Endothelial cell of umbilical vein (primary cell): ENCODE measurements around the gene KLC4. TPM values are rescaled to one million over a fixed set of nuclear protein-coding genes. Genes with fewer than 3 reads are reported as not detected.

ENCODE experiments used
- BruUV-seq: library from RNA; stranded (reverse); fragments of 400-500 nt; replicated peaks from 2 replicates; lab custom pipeline; 2021; lab: Mats Ljungman, UMichigan
- CTCF ChIA-PET: fragments of 300-600, 350-600 bp; sonication (Branson Sonifier 250); formaldehyde crosslinking; loops from one replicate; lab custom pipeline; 2021; ENCODE audit warnings: antibody characterized with exemption, inconsistent platforms; lab: Charles Lee
- POLR2A ChIA-PET: fragments of 300-600, 350-600 bp; sonication (Branson Sonifier 250); formaldehyde crosslinking; loops from one replicate; lab custom pipeline; 2021; ENCODE audit warnings: antibody characterized with exemption, inconsistent platforms; lab: Charles Lee
- DNase-seq: peaks from one replicate; pipeline ENCODE4 v3.0.0-alpha.2; 2011; ENCODE audit warnings: low read depth, low spot score
- FAIRE-seq: peaks from 2 replicates; lab custom pipeline; 2011; peaks lifted over from hg19 to GRCh38; lab: Jason Lieb, UNC
- H2AFZ ChIP-seq: 2 replicates; pipeline ENCODE4 v1.6.0; 2012; ENCODE audit warnings: low read depth, low read length, control low read depth, inconsistent platforms
- H3K27ac ChIP-seq: 2 replicates; pipeline ENCODE4 v1.5.1; 2011; ENCODE audit warnings: low read depth, mild to moderate bottlenecking, control low read depth, low read length, moderate library complexity; ENCODE audit not compliant: insufficient read depth
- H3K27me3 ChIP-seq, 2 experiments: 2 replicates each; pipeline versions ENCODE4 v1.6.0 to v1.6.1; 2011; ENCODE audit warnings: low read length in 2 of 2, mixed read lengths in 1 of 2; ENCODE audit not compliant: control insufficient read depth in 2 of 2, insufficient read depth in 2 of 2
- H3K36me3 ChIP-seq, 2 experiments: 2 replicates in 1 of 2; 3 replicates in 1 of 2; pipeline ENCODE4 v1.5.1; 2011; ENCODE audit warnings: low read length in 2 of 2, mild to moderate bottlenecking in 1 of 2, moderate library complexity in 1 of 2; ENCODE audit not compliant: control insufficient read depth in 2 of 2, insufficient read depth in 2 of 2; ENCODE audit errors: extremely low read depth in 1 of 2
- H3K4me1 ChIP-seq: 3 replicates; pipeline ENCODE4 v1.5.1; 2011; ENCODE audit warnings: mild to moderate bottlenecking, low read length; ENCODE audit not compliant: control insufficient read depth, insufficient read depth; ENCODE audit errors: extremely low read depth
- H3K4me2 ChIP-seq: 2 replicates; pipeline ENCODE4 v1.6.1; 2011; ENCODE audit warnings: low read length, control low read depth, mixed read lengths; ENCODE audit not compliant: insufficient read depth
- H3K4me3 ChIP-seq, 3 experiments: fragments of 200-600 bp in 1 of 3; sonication (generic), shearing (Covaris generic) in 1 of 3; replicated peaks in 1 of 3; 2 replicates each; pipeline ENCODE4 v1.5.1; 2011 to 2016; ENCODE audit warnings: control low read depth in 3 of 3, low read length in 3 of 3, mild to moderate bottlenecking in 2 of 3, inconsistent platforms in 1 of 3, low read depth in 1 of 3, moderate library complexity in 1 of 3; ENCODE audit not compliant: insufficient read depth in 1 of 3
- H3K79me2 ChIP-seq: 2 replicates; pipeline ENCODE4 v1.6.0; 2012; ENCODE audit warnings: low read length, inconsistent platforms; ENCODE audit not compliant: control insufficient read depth, insufficient read depth
- H3K9ac ChIP-seq: replicated peaks from 2 replicates; pipeline ENCODE3; 2011; ENCODE audit warnings: low read length, control low read depth; ENCODE audit not compliant: insufficient read depth; ENCODE audit errors: extremely low read depth
- H3K9me1 ChIP-seq: replicated peaks from 3 replicates; pipeline ENCODE4 v1.6.0; 2011; ENCODE audit warnings: mild to moderate bottlenecking, low read length; ENCODE audit not compliant: control insufficient read depth, insufficient read depth; ENCODE audit errors: extremely low read depth
- H3K9me3 ChIP-seq: replicated peaks from 2 replicates; pipeline ENCODE4 v1.5.1; 2012; ENCODE audit warnings: low read length, inconsistent platforms; ENCODE audit not compliant: control insufficient read depth, insufficient read depth
- H4K20me1 ChIP-seq: replicated peaks from 2 replicates; pipeline ENCODE3; 2011; ENCODE audit warnings: mild to moderate bottlenecking, low read length; ENCODE audit not compliant: control insufficient read depth, insufficient read depth; ENCODE audit errors: extremely low read depth
- CTCF ChIP-seq, 2 donors: IDR thresholded peaks; 1 replicate in 1 of 2; 2 replicates in 1 of 2; pipeline ENCODE4 v1.5.1; 2011; ENCODE audit warnings: low read length in 2 of 2, mild to moderate bottlenecking in 2 of 2, moderate library complexity in 2 of 2, control low read depth in 1 of 2, inconsistent platforms in 1 of 2, low read depth in 1 of 2; ENCODE audit not compliant: insufficient read depth in 1 of 2; ENCODE audit errors: extremely low read depth in 1 of 2
- EZH2 ChIP-seq: IDR thresholded peaks from 2 replicates; pipeline ENCODE4 v1.6.1; 2012; ENCODE audit warnings: borderline replicate concordance, low read depth, mild to moderate bottlenecking, moderate library complexity, low read length, inconsistent platforms; ENCODE audit not compliant: severe bottlenecking
- FOS ChIP-seq: IDR thresholded peaks from 2 replicates; pipeline ENCODE4 v1.6.1; 2011; ENCODE audit warnings: mild to moderate bottlenecking, low read length, moderate library complexity, borderline replicate concordance; ENCODE audit not compliant: insufficient read depth
- GATA2 ChIP-seq: IDR thresholded peaks from 2 replicates; pipeline ENCODE4 v1.7.0; 2011; ENCODE audit warnings: low read depth, mild to moderate bottlenecking, moderate library complexity, mixed read lengths, low read length; ENCODE audit not compliant: insufficient read length, insufficient read depth
- JUN ChIP-seq: IDR thresholded peaks from 2 replicates; pipeline ENCODE4 v1.6.1; 2011; ENCODE audit warnings: borderline replicate concordance, low read depth; ENCODE audit not compliant: insufficient read length, insufficient read depth
- MAX ChIP-seq: IDR thresholded peaks from 2 replicates; pipeline ENCODE4 v1.6.1; 2011; ENCODE audit not compliant: insufficient read depth, insufficient read length
- MYC ChIP-seq: IDR thresholded peaks from one replicate; pipeline ENCODE4 v1.6.1; 2011; ENCODE audit warnings: mild to moderate bottlenecking, low read depth, low read length
- POLR2A ChIP-seq: IDR thresholded peaks from 2 replicates; pipeline ENCODE4 v1.6.1; 2012; ENCODE audit warnings: low read depth, mild to moderate bottlenecking, control low read depth, low read length
- POLR2AphosphoS5 ChIP-seq: IDR thresholded peaks from 2 replicates; pipeline ENCODE4 v1.6.1; 2012; ENCODE audit warnings: low read depth, mild to moderate bottlenecking, control low read depth, low read length, moderate library complexity; ENCODE audit not compliant: insufficient read depth
- dilution Hi-C: fragments of 300-500 bp; cut with MboI; formaldehyde crosslinking; loops from one replicate; pipeline ENCODE4 v1.15.0; 2019; ENCODE audit warnings: low sequenced_read_pairs; ENCODE audit not compliant: extremely low pct_ligation_motif_present
- intact Hi-C: fragments of 100-400 bp; cut with micrococcal nuclease; formaldehyde crosslinking; loops from one replicate; pipeline ENCODE4 v1.10.0; 2022
- polyA plus RNA-seq, 4 experiments: library from polyadenylated mRNA; depleted of rRNA in 3 of 4; stranded (reverse) in 3 of 4; unstranded in 1 of 4; fragments of >200 nt; gene quantifications; 2 replicates each; pipeline versions ENCODE4 v1.2.1 to v1.2.3, GENCODE V29; 2011 to 2012; ENCODE audit warnings: missing spikeins in 1 of 4
- total RNA-seq: library from RNA; stranded (reverse); gene quantifications from 2 replicates; pipeline ENCODE4 v1.2.3, GENCODE V29; 2021

Gene KLC4
- total and polyA plus RNA-seq, 2 donors (not counting 3 experiments of a cell fraction or from before 2014, with no cell fraction given): 17.7 to 26.8 TPM

- POLR2A ChIA-PET: no interaction called here
- H3K36me3 ChIP-seq: no peaks in the 10 kb centered on the region
Measured at GRCh38 chr6:43101497-43101896, 42.1 kb downstream of the KLC4 start.

More at GRCh38 chr6:43101497-43101896, 42.1 kb downstream of the KLC4 start:
- TF ChIP-seq MYC (no peak), MAX (no peak), FOS (no peak), POLR2AphosphoS5 (no peak), EZH2 (no peak), POLR2A (no peak), JUN (no peak), GATA2 (no peak), CTCF (IDR thresholded peaks at IDR 0.05; ENCODE audit: extremely low read depth in 1 of 2, insufficient read depth in 1 of 2, low read depth in 1 of 2, low read length in 2 of 2) (no peak)
- Histone ChIP-seq H4K20me1 (no peaks in the 10 kb centered on the region), H3K4me3 (no peak overlapping the region), H3K79me2 (no peaks in the 10 kb centered on the region), H3K9ac (no peak overlapping the region), H3K27me3 (no peaks in the 10 kb centered on the region), H3K9me1 (no peaks in the 10 kb centered on the region), H3K4me1 (peaks cover 7% of the 10 kb centered on the region), H3K9me3 (no peaks in the 10 kb centered on the region), H2AFZ (no peak overlapping the region), H3K27ac (no peak overlapping the region), H3K4me2 (no peak overlapping the region)
- FAIRE-seq (no peak), DNase-seq (no peak)
- CTCF ChIA-PET: no interaction called here
- dilution Hi-C loops: no loop called here
- BruUV-seq: no TSS peak
- intact Hi-C loops: no loop called here
